Measurements from ENCODE around the gene FOXO3. TPM values are rescaled to one million over a fixed set of nuclear protein-coding genes. Genes with fewer than 3 reads are reported as not detected.

FOXO3 gene
- total RNA-seq, 1 experiment from 2014 or later: 14.4 TPM

- DNase-seq (ENCODE audit: low read depth): no peak
Observed at GRCh38 chr6:108594151-108594550, 33.4 kb downstream of the FOXO3 start.

- no peak for DNase-seq (ENCODE audit: low read depth)
Observed at GRCh38 chr6:108594640-108595039, 33.9 kb downstream of the FOXO3 start.

GRCh38 chr6:108596956-108597355 is 36.2 kb downstream of the FOXO3 start:
- DNase-seq (ENCODE audit: low read depth): no peak

DNA sequence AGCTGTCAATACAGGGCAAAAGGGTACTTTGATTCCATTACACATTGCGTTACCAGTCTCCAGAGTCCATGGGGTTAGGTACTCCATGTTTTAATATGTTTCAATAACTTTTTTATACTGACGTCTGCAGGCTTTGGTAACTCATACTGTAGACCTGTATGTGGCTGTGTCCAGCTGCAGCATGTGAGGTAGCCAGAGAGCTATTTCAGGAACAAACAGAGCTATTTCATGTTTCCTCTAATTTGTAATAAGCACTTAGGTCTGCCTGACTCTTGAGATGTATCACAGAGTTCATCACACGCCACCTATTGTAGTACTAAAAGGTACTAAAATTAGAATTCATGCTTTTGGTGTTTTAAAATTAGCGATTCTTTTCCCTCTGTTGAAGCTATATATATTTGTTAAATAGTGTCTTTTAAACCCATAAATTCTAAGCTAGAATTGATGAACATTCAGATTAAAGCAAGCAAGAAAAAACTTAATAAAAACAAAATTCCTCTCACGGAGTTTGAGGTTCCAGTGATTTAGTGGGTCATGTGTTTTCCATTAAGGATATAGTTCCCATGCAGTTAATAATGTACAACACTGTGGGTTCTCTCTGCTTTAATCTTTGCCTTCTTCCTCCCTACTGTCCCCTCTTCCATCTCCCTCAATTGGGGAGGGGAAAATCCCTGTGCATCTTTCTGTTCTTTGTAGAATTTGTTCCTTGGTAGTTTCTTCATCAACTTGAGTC is 37.0 kb downstream of the FOXO3 start:
- no peak for DNase-seq (ENCODE audit: low read depth)

DNA sequence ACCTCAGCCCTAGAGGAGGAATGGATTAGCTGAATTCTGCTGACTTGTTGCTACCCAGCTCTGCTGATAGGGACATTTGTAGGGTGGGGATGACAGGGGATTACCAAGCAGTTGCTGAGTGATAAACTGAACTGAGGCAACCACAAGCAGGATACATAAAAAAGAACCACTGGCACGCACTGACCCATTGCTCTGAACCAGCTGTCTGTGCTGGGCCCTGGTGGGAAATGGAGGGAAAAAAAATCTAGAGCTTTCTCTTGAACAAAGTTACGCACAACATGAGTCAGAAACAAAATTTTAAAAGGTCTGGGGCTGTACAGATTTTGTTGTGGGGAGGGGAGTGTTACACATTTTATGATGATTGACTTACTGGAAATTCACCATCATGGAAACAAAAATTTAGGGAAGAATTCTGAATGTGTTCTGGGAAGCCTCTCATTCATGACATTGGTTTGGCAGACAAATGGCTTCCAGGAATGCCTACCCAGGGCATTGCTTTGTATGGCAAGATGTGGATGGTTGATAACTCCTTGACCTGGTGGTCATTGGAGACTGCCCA is 37.7 kb downstream of the FOXO3 start:
- DNase-seq (ENCODE audit: low read depth): peak; percentile 80

- DNase-seq (ENCODE audit: low read depth): no peak
Observed at GRCh38 chr6:108604156-108604555, 43.4 kb downstream of the FOXO3 start.

DNA sequence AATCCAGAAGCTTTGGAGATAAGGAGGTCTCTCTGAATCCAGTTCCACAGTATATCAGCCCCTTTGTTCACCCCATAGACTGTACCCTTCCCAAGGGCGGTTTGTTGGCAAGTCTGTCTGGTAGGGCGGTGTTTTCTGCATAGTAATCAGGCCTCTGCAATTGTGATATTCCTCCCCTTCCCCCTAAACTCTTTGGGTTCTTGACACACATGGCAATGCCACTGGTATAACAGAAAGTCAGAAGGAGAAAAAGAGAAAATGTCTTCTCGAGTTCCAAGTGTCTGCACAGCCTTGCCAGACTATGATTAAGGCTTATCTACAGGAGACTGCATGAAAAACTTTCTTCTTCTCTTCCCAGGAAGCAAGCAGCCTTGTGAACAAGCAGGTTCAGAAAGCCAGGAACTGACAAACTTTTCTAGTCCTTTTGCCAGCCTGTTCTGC is 45.6 kb downstream of the FOXO3 start:
- no peak for DNase-seq (ENCODE audit: low read depth)

DNA sequence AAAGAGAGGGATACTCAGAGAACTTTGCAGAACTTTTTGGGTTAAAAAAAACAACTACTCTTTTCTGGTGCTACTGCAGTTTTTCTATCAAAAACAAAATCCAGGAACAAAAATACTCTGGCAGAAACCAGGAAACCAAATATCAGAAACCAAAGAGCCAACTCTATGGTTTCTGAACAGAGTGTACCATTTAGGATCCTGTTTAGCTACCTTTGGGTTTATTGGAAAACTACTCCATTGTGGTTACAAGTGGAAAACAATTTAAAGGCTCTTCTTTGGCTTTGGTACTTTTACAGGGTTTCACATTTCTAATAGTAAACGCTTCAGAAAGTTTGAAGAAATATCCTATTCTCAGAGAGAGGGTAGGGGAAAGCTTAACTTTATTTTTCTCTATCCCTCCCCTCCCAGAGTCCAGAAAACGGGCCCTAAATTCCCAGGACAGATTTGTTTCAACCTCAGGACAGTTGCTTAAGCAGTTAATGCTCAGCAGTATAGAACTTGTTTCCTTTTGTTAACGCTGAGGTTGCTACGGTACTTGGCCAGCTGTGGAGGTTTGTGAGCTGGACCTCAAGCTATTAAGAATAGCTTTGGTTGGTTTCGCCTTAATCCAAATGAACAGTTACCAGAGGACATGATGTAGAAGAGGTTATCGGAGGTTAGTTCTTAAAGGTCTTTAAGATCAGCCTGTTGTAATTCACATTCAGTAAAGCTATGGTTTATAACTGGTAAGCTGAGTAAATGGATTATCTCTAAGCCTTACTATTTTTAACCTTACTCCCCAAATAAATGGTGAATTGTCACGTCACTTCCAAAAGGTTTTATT is 47.9 kb downstream of the FOXO3 start:
- DNase-seq (ENCODE audit: low read depth): no peak

GRCh38 chr6:108609276-108609769 is 48.6 kb downstream of the FOXO3 start:
- peak; percentile 71 for DNase-seq (ENCODE audit: low read depth)

GRCh38 chr6:108610270-108610839 is 49.6 kb downstream of the FOXO3 start:
- no peak for DNase-seq (ENCODE audit: low read depth)

GRCh38 chr6:108610957-108611586 is 50.4 kb downstream of the FOXO3 start:
- DNase-seq (ENCODE audit: low read depth): no peak

DNA sequence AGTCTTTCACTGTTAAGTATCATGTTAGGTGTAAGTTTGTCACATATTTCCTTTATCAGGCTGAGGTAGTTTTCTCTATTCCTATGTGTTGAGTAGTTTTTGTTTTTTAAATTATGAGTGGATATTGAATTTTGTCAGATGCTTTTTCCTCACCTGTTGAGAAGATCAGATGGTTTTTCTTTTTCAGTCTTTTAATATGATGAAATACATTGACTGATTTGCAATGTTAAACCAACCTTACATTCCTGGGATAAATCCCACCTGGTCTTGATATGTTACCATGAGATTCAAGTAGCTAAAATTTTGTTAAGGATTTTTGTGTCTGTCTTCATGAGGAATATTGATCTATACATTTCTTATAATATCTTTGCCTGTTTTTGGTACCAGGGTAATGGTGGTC is 52.1 kb downstream of the FOXO3 start:
- DNase-seq (ENCODE audit: low read depth): no peak

- DNase-seq (ENCODE audit: low read depth): no peak
Observed at GRCh38 chr6:108616544-108616943, 55.8 kb downstream of the FOXO3 start.

GRCh38 chr6:108616973-108617372 is 56.3 kb downstream of the FOXO3 start:
- no peak for DNase-seq (ENCODE audit: low read depth)

DNA sequence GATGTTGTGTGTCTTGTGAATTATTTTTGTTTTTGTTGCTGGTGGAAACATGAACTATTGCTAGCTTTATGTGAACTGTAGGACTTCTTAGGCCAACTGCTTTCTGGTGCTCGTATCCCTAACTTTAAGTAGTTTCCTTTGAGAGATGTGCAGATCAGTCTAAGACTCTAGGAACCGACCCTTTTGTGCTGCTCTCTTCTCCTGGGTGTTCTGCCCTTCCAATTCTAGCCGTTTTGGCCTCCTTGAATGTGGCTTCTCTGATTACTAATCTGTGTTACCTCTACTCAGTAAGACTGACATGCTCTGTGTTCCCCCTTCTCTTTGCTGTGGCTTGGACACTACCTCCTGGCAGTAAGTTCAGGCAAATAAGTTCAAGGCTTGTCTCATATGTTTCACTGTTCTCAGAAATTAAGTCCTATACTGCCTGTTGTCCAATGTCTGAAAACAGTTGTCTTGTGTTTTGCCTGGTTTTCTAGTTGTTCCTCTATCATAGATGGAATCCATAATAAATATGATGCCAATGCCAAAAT is 58.0 kb downstream of the FOXO3 start:
- DNase-seq (ENCODE audit: low read depth): no peak

DNA sequence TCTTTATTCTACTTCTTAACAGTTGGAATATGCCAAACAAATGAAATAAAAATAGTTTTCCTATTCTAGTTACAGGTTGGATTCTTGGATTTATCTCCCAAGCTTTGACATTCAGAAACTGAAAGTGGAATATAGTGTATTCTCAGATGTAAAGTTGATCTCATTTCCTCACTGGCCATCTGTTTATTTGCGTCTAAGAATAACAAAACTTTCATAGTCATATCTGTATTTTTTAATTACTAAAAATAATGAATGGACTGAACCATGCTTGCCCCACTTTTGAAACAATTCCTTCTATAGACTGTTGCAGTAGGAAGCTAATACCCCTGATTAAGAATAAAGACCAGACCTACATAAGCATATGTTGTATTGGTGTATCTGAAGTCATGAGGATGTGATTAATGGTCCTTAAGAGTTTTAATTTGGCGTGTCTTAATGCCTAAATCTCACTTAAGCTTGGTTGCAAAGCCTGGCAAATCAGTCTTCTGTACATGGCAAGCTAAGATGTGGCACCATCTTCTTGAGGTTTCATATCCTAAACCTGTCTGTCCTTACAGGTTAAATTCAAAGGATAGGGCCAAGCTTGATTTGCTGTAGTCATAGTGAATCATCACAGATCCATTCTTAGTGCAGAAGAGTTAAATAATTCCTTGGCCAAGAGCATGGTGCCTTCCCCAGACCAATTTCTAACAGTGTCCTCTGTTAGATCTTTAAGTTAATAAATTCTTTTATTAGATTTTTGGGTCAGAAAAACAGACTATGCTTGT is 58.9 kb downstream of the FOXO3 start:
- no peak for DNase-seq (ENCODE audit: low read depth)

GRCh38 chr6:108621117-108621516 is 60.4 kb downstream of the FOXO3 start:
- peak; percentile 78 for DNase-seq (ENCODE audit: low read depth)

- peak; percentile 76 for DNase-seq (ENCODE audit: low read depth)
Observed at GRCh38 chr6:108622641-108623298, 62.1 kb downstream of the FOXO3 start.

DNA sequence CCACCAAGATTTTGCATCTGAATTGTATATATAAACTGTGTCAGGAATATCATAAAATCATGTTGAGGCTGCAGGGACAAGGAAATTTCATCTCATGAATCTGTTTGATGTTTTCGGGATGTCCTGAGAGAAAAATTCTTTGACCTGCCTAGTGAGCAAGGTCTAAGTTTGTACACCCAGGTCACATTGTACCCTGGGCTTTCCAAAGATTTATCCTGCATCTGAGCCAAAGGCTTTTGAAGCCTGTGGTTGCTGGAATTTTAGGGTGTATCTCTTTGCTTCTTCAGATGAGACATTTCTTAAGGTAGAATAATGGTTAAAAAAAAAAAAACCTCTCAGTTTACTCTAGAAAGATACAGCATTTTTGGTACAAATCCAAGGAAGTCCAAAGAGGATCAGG is 63.3 kb downstream of the FOXO3 start:
- DNase-seq (ENCODE audit: low read depth): no peak

GRCh38 chr6:108625581-108625980 is 64.9 kb downstream of the FOXO3 start:
- no peak for DNase-seq (ENCODE audit: low read depth)
